ENCODE data around the gene FAM163B.

Gene FAM163B

GRCh38 chr9:133643978-133644760 lies 35.0 kb upstream of the FAM163B start:
- in situ Hi-C loops (cut with HindIII; ENCODE audit: low sequenced_read_pairs) = no loop called here

GRCh38 chr9:133643362-133643755 lies 34.2 kb upstream of the FAM163B start:
- in situ Hi-C loops (cut with HindIII; ENCODE audit: low sequenced_read_pairs) = no loop called here
- TF ChIP-seq, protein P1, sequence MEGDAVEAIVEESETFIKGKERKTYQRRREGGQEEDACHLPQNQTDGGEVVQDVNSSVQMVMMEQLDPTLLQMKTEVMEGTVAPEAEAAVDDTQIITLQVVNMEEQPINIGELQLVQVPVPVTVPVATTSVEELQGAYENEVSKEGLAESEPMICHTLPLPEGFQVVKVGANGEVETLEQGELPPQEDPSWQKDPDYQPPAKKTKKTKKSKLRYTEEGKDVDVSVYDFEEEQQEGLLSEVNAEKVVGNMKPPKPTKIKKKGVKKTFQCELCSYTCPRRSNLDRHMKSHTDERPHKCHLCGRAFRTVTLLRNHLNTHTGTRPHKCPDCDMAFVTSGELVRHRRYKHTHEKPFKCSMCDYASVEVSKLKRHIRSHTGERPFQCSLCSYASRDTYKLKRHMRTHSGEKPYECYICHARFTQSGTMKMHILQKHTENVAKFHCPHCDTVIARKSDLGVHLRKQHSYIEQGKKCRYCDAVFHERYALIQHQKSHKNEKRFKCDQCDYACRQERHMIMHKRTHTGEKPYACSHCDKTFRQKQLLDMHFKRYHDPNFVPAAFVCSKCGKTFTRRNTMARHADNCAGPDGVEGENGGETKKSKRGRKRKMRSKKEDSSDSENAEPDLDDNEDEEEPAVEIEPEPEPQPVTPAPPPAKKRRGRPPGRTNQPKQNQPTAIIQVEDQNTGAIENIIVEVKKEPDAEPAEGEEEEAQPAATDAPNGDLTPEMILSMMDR (IDR thresholded peaks at IDR 0.05; ENCODE audit: low read depth, low read length) = no peak
- H3K4me3 ChIP-seq (ENCODE audit: low read depth, low read length) = no peak overlapping the region
- no peak for DNase-seq (ENCODE audit: low read depth, low spot score)

More at GRCh38 chr9:133643978-133644760, 35.0 kb upstream of the FAM163B start:
- H3K4me3 ChIP-seq (ENCODE audit: low read depth, low read length) = no peak overlapping the region
- no peak for DNase-seq (ENCODE audit: low read depth, low spot score)
- TF ChIP-seq, protein P1 (IDR thresholded peaks at IDR 0.05; ENCODE audit: low read depth, low read length) = no peak

- no peak overlapping the region for H3K4me3 ChIP-seq (ENCODE audit: low read depth, low read length)
- in situ Hi-C loops (cut with HindIII; ENCODE audit: low sequenced_read_pairs) = no loop called here
- no peak for DNase-seq (ENCODE audit: low read depth, low spot score)
- TF ChIP-seq, protein P1 (IDR thresholded peaks at IDR 0.05; ENCODE audit: low read depth, low read length) = no peak
Measured at GRCh38 chr9:133642708-133643361, 33.6 kb upstream of the FAM163B start.

GRCh38 chr9:133641861-133642595 lies 32.8 kb upstream of the FAM163B start:
- DNase-seq (ENCODE audit: low read depth, low spot score) = no peak
- in situ Hi-C loops (cut with HindIII; ENCODE audit: low sequenced_read_pairs) = no loop called here
- H3K4me3 ChIP-seq (ENCODE audit: low read depth, low read length) = no peak overlapping the region
- TF ChIP-seq, protein P1 (IDR thresholded peaks at IDR 0.05; ENCODE audit: low read depth, low read length) = no peak

- no peak for DNase-seq (ENCODE audit: low read depth, low spot score)
- TF ChIP-seq, protein P1 (IDR thresholded peaks at IDR 0.05; ENCODE audit: low read depth, low read length) = no peak
- H3K4me3 ChIP-seq (ENCODE audit: low read depth, low read length) = no peak overlapping the region
- in situ Hi-C loops (cut with HindIII; ENCODE audit: low sequenced_read_pairs) = no loop called here
Measured at GRCh38 chr9:133641396-133641655, 32.1 kb upstream of the FAM163B start.

DNA sequence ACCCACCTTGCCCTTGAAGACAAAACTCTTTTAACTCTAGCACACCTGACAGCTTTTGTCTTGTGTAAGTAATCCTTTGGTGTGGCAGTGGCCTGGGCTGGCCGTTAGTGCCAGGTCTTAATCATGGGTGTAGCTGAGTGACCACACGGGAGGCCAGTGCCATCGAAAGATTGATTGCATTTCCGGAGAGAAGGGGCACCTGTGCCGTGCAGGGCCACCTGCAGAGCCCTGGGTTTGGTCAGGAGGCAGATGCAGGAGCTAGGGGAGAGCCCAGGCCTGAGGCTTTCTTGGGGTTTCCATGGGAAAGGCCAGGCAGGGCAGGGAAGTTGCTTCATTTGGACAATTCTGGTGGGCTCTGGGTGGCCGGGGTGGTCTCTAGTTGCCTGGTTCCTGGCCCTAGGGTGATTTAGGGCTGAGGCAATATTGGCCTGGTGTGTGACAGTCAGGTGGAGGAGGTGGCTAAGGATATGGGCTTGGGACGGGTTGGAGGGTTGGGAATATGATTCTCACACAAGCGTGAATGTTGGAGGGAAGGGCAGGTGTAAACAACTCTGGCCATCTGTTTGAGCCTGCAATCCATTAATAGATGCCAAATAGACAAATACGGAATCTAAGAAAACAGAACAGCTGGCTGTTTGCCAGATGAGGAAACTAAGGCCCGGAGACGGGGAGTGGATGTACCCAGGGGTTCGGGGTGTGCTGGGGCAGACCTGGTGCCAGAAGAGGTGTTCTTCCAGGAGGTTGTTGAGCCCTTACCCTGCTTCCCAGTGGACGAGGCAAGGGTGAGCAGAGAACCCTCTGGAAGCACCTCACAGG lies 31.6 kb upstream of the FAM163B start:
- no peak overlapping the region for H3K4me3 ChIP-seq (ENCODE audit: low read depth, low read length)
- in situ Hi-C loops (cut with HindIII; ENCODE audit: low sequenced_read_pairs) = no loop called here

More for the DNA sequence above, 31.6 kb upstream of the FAM163B start:
- DNase-seq (ENCODE audit: low read depth, low spot score) = no peak
- TF ChIP-seq, protein P1 (IDR thresholded peaks at IDR 0.05; ENCODE audit: low read depth, low read length) = no peak
